GM19395 (cell line): ENCODE results near the gene ZFPM1.

Experiments
- ATAC-seq: cut with Tn5 transposase; IDR thresholded peaks from one replicate; pipeline ENCODE4 v1.9.1; 2021; ENCODE audit warnings: mild to moderate bottlenecking, moderate library complexity; ENCODE audit not compliant: unreplicated experiment

The ZFPM1 gene

DNA sequence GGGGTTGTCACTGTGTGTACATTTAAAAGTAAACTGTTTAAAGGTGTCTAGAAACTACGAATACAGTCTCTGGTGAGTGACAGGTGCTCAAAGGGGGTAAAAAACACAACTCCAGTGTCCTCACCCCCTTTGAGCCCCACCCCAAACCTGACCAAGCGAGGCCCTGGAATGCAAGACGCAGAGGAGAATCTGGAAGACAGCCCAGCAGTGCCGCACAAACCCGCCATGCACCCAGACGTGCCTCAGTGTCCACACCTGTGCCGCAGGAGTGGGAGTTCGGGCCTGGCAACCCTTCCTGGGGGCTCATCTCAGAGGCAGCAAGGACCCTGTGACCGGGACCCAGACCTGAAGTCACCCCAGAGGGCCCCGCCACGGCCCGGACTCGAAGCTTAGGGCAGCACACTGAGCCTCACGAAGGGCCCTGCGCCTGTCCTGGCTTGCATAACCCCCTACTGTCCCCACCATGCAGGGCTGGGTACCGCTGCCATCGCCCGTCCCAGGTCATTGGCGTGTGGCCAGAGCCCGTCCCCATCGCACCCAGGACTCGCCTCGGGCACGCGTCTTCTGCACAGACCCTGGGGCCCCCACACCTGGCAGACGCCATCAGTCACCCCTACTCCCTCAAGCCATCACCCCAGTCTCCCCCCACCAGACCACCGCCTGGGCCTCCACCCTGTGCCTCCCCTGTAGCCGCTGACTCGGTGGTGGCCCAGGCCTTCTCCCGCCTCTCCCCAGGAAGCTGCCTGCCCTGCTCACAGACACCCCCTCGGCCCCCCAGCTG lies 84.1 kb downstream of the ZFPM1 start:
- ATAC-seq, result no peak

DNA sequence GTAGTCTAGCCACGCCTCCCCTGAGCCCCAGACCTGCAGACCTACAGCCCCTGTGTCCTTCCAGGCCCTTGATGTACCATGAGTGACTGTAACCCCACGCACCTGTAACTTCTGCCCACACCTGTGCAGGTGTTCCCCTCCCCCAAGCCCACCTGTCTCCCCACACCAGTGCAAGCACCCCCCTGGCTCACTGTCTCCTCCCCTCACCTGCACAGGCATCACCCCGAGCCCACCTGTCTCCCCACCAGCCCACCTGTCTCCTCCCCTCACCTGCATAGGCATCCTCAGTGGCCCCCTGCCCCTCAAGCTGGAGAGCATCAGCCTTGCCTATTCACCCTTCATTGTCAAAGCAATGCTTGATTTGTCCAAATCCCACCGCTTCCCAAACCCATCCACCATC lies 84.8 kb downstream of the ZFPM1 start:
- ATAC-seq, result no peak

DNA sequence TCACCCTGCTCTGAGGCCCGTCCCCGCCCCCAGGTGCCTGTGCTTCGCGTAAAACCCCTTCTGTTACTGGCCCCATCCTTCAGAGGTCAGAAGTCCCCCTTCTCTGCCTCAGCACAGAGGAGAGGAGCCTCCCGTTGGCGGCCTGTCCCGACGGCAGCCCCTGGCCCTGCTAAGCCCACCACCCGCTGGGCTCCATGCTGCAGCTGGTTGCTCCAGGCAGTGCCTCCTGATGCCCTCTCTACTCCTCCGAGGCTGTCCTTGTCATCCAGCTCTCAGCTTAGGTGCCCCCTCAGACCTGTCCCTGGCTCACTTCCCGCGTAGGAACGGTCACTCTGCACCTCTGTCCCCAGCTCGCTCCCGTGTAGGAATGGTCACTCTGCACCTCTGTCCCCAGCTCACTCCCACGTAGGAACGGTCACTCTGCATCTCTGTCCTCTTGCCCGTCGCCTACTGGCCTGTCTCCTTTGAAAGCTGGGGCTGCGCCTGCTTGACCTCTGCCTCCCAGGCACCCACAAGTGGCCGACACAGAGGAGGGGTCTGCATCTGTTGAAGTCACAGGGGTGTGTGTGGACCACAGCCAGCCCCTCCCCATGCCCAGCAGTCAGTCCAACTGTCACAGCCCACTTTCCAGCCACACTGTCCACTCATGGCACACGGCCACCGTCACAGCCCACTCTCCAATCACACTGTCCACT lies 85.4 kb downstream of the ZFPM1 start:
- no peak for ATAC-seq

DNA sequence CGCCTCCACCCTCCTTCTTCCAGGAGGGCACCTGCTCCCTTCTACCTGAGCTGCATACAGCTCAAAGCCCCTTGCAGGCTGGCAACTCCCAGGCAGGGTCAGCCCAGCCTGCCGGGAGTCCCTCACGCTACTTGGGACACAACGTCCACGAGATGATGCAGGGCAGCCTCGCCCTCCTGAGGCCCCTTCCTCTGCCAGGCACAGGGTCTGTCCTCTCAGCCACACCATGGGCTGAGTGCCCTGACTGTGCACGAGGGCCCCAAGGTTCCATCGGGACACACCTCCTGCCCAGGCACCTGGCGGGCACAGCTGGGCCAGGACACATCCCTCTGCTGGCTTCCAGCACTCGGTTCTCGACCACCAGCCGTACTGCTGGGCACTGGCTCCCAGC lies 86.2 kb downstream of the ZFPM1 start:
- no peak for ATAC-seq

DNA sequence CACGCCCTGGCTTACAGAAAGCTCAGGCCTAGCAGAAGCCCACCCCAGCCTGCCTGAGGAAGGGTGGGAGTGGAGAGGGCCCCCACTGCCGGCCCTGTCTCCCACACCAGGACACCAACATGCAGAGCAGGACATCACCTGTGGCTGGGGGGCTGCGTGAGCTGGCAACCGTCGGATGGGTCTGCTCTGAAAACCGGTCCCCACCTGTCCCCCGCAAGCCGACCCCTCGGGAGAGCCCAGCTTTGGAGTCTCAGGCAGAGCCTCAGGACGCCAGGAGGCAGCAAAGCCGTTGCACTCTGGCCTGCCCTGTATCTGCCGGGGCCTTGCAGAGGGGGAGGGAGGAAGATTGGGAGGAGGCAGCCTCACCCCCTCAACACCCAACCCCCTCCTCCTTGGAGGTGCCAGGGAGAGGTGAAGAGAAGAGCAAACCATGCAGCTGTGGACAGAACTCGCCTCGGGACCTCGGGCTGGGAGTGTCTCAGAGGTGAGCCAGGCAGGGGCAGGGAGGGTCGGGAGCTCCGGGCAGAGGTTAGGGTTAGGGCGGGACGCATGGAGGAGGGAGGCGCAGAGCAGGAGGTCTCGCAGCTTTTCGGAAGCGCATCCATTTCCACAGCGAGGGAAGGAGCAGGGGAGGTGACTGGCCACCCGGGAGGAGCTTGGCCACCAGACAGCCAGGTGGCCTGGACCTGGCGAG lies 86.7 kb downstream of the ZFPM1 start:
- no peak for ATAC-seq

DNA sequence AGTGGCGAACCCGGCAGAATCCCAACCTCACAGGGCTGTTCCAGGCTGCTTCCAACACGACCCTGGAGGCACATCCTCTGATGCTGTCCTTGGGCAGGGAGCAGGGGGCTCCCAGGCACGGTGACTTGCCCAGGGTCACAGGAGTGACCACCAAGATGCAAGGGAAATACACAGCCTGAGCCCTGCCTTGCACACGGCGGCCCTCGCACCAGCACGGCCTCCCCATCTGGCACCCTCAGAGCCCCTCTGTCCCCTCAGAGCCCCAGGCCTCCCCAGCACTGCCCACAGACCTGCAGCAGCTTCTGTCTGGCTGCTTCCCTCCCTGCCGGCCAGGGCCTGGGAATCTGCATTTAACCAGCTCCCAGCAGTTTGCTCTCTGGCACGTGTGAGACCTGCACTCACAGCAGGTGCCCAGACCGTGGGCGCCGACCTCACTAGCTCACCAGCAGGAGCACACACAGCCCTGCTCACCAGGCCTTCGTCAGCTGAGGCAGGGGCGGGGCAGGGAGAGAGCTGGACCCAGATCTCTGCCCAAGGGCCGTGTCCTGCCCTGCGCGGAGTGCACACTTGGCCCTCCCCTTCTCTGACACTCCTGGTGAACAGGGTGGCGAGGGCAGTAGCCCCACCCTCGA lies 87.4 kb downstream of the ZFPM1 start:
- no peak for ATAC-seq

DNA sequence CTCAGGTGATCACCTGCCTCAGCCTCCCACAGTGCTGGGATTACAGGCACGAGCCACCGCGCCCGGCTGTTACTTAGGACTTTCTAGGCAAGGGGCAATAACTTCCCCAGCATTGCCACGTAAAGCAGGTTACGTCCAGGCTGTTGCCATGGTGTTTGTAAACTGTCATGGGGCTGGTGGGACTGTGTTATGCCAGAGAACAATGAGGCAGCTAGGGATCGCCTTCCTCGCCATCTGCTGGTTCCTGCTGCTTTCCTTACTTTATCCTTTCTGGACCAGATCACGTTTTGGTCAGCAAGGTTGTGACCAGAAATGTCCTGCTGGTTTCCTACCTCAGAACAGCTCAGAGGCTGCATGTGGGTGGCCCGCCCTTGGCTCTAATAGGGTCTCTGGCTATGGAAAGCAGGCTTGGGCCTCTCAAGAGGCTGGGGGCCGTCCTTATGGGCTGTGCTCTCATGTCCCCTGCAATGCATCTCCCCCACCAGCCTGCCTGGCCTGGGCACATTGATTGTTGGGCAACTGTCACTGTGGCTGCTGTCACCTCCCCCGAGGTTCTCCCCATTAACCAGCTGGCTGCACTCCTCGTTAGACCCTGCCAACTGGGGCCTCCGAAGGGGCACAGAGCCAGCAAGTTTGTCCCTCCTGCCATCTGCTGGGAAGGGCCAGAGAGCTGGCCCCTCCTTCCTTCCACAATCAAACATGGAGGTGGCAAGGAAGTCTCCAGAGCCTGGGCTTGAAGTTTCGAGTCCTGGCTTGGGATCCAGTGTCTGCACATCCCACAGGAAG lies 88.9 kb downstream of the ZFPM1 start:
- no peak for ATAC-seq

DNA sequence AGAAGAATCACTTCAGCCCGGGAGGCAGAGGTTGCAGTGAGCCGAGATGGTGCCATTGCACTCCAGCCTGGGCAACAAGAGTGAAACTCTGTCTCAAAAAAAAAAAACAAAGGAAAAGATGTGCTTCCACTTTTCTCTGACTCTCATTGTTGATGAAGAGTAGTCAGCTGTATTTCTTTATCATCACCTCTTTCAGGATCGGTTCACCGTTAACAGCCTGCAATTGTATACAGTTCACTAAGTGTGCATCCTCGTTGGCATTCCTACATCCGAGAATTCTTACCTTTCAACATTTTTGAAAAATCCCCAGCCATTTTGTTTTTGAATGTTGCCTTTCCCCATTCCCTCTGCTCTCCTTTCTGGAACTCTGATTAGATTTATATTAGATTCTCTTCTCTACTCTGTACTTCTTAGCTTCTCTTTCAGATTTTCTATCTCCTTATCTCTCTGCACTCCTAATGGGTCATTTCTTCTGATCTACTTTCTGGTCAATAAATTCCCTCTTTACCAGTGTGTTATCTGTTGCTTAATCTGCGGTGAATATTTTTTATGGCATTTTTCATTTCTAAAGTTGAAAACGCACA lies 90.2 kb downstream of the ZFPM1 start:
- ATAC-seq, result no peak

DNA sequence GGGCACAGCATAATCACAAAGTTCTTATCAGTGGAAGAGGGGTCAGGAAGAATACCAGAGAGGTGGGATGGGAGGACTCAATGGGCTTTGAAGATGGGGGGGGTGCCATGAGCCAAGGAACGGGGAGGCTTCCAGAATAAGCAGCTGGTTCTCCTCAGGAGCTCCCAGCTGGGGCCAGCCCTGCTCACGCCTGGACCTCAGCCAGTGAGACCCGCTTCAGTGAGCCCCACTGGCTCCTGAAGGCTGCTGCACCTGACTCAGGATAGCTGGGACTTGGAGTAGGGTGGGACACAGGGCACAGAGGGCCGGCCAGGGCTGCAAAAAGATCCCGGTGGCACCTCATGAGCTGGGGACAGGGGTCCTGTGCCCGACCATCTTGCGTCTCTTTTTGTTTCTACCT lies 92.7 kb downstream of the ZFPM1 start:
- ATAC-seq, result no peak

DNA sequence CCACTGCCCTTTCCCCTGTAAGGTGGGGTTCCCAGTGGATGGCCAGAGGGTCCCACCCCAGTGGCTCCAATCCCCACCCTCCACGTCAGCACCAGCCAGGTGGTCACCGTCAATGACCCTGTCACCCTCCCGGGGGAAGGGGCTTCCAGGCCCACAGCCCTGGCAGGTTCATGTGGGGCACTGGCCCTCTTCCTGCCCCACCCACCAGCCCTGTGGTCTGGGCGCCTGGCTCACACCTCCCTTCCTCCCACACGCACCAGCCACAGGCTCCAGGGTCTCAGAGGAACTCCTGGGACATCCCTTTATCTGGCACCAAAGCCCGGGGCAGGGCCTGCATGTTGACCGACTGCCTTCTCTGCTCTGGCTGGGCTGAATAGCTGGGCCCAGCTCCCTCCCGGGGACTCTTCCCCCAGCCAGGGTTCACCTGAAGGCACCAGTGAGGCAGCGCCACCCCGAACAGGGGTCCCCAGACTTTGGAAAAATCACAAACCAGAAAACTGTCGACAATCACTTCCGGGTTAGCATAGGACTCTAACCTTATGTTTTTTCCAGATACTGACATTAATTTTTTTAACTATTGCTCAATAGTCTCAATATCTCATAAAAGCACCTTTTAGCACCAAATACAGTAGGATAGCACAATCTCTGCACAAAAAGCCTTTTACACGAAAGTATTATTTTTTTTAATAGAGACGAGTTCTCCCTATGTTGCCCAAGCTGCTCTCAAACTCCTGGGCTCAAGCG lies 95.2 kb downstream of the ZFPM1 start:
- ATAC-seq, result no peak

DNA sequence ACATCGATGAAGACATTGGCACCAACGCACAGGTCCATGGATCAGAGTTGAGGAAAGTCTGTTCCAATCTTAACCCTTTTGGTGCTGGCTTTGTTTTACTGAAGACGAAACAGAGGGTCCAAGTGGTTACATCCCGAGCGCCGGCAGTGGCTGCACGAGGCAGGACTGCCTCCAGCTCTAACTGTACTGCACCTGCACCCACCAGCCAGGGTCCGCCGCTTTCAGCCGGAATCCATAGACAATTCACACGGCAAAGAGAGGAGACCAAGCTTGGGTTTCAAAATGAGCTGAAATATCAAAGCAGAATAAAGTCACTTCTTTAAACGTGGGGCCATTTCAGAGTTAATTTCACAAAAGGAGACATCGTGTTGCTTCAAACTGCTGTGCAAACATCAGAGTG lies 95.9 kb downstream of the ZFPM1 start:
- no peak for ATAC-seq

DNA sequence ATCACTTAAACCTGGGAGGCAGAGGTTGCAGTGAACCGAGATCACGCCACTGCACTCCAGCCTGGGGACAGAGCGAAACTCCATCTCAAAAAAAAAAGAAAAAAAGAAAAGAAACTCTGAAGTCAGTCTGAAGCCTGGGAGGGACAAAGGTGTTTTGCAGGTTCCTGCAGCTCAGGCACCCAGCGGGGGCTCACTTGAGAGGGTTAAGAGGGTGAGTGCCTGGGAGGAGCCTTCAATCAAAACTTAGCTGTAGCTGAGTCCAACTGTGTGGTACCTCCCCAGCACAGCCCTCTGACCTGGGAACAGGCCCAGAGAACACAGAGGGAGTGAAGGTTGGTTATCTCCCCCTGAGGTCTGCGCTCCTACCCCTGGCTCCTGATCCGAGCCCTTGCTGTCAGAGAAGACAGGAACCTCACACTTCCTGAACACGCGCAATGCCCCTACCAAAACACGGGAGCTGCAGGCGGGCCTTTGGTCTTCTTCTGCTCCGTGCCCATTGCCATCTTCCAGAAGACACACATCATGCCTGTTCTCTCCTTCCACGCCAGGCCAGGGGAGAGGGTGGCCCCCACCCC lies 96.7 kb downstream of the ZFPM1 start:
- ATAC-seq, result no peak

DNA sequence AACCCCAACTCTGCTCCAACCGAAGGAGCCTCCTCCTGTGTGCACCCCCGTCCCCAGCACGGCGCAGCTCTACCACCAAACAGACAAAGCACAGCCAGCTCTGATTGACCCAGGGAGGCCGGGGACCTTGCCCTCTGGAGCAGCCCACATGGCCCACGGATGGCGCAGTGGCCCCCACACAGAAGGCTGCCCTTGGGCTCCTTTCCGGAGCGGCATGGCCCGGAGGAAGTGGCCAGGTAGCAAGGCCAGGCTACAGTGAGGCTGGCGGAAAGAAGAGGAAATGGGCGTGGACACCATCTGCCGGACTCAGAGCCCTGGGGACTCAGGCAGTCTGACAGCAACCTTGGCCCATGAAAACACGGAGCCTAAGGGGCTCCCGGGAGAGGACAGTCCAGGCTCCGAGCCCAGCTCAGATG lies 97.2 kb downstream of the ZFPM1 start:
- no peak for ATAC-seq

DNA sequence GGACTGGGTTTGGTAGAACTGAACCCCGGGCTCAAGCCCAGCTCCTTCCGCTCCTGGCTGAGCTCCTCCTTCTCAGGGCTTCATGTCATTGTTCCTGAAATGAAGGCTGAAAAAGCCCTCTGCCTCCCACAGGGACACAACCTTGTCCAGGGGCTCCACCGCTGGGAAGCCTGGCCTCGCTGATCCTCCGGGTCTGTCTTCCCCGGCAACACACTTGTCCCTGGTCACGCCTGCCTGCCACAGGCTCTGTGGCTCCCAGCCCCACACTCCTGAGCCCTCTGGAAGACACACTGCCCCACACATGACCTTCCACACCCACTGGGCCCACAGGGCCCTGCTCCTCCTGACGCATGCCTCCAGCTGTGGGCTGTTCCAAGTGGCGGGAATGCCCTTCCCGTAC lies 99.1 kb downstream of the ZFPM1 start:
- no peak for ATAC-seq

DNA sequence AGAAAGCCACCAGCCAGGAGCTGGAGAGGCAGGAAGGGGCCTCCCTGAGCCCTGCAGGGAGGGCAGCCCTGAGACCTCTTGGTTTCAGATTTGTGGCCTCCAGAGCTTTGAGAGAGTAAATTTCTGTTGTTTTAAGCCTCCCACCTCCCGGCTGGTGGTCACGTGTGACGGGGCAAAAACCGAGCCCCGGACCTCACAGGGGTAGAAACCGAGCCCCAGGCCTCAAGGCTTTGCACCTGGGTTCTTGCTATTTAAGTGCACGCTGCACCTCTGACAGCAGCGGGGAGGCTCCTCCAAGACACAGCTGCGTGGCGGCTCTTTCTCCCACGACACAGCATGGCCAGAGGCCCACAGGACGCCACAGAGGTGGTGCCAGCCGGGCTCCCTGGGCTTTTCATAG lies 99.7 kb downstream of the ZFPM1 start:
- no peak for ATAC-seq

DNA sequence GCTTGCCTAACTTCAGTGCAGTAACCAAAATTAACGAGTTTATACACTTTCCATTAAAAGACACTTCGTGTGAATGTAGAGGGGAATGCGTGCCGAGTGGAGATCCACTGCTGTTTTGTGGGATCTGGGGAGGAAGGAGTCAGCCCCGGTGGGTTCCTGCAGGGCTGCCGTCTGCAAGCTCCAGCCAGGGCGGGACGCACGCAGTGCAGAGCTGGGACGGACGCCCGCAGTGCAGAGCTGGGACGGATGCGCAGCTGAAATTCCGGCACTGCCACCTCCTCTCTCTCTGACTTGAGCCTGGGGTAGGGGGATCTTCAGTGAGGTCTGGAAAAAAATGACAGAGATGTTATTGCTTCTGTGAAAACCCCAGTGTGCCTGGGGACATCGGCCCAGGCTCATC lies 100.7 kb downstream of the ZFPM1 start:
- no peak for ATAC-seq

DNA sequence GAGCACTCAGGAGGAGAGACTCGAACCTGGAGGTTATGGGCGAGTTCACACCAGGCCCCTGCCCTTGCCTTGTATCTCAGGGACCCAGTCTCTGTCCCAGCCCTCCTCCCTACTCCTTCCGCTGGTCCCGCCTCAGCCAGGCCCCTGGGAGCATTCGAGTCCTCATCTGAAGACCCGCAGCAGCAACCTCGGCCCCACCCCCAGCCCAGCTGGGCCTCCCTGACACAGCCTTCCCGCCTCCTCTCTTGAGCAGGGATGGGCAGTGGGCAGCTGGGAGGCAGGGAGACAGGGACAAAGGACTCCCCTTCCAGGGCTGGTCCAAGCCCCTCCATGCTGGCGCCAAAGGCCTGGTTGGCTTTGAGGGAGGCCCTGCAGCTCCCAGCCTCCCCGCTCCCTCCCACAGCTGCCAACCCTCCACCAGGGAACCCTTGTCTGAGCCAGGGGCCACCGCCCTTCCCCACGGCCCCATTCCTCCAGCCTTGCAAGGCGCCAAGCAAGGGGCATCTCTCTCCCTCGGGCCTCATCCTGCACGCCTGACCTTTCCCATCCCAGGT lies 101.7 kb downstream of the ZFPM1 start:
- no peak for ATAC-seq

DNA sequence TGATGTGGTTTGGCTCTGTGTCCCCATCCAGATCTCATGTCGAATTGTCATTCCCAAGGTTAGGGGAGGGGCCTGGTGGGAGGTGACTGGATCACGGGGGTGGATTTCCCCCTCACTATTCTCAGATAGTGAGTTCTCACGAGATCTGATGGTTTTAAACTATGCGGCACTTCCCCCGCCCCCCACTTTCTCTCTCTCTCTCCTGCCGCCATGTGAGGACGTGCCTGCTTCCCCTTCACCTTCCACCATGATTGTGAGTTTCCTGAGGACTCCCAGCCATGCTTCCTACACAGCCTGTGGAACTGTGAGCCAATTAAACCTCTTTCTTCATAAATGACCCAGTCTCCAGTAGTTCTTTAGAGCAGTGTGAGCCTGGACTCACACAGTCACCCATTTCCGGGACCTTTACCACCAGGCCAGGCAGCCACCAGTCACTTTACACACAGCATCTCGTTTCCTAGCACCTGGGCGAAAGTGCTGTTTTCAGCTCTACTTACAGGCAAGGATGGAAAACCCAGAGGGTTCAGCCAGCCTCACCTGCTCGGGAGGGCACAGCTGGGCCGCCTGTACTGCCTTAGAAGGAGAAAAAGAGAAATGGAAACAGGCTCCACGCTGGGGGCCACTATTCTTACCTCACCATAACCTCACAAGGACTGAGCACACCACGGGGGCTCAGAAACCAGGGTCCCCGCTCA lies 103.4 kb downstream of the ZFPM1 start:
- ATAC-seq, result no peak
